Breast epithelium (tissue), 4 donors: ENCODE results near the gene HPN. TPM values are rescaled to one million over a fixed set of nuclear protein-coding genes. Genes with fewer than 3 reads are reported as not detected.

ENCODE experiments used
- DNase-seq, 2 donors: peaks; one replicate each; pipeline ENCODE4 v3.0.0-alpha.2; 2019; ENCODE audit warnings: low spot score in 2 of 2
- H3K27ac ChIP-seq, 2 donors: fragments of 200-600 bp; sonication (generic) in 1 of 2; one replicate each; pipeline ENCODE4 v1.5.1; 2016 to 2019; ENCODE audit warnings: mild to moderate bottlenecking in 1 of 2
- H3K27me3 ChIP-seq, 2 donors: fragments of 200-600 bp; sonication (generic) in 1 of 2; one replicate each; pipeline versions ENCODE4 v1.5.1 to v1.6.0; 2017 to 2019; ENCODE audit warnings: control low read depth in 1 of 2, mild to moderate bottlenecking in 1 of 2
- H3K36me3 ChIP-seq: fragments of 200-600 bp; one replicate; pipeline ENCODE4 v1.5.1; 2019
- H3K4me1 ChIP-seq, 2 donors: fragments of 200-600 bp; sonication (generic); one replicate each; pipeline ENCODE4 v1.5.1; 2016 to 2019; ENCODE audit warnings: control low read depth in 1 of 2
- H3K4me3 ChIP-seq, 3 donors: fragments of 200-600 bp; sonication (generic); 1 replicate in 2 of 3; 2 replicates in 1 of 3; pipeline ENCODE4 v1.5.1; 2016 to 2019; ENCODE audit warnings: mild to moderate bottlenecking in 3 of 3, moderate library complexity in 2 of 3
- H3K9me3 ChIP-seq, 2 donors: fragments of 200-600 bp; sonication (generic) in 1 of 2; one replicate each; pipeline ENCODE4 v1.5.1; 2016 to 2019; ENCODE audit warnings: control low read depth in 1 of 2
- CTCF ChIP-seq, 3 donors: fragments of 450-650 bp; IDR thresholded peaks; one replicate each; pipeline ENCODE4 v1.5.1; 2016 to 2017; ENCODE audit warnings: antibody characterized with exemption in 3 of 3, mild to moderate bottlenecking in 3 of 3, moderate library complexity in 3 of 3
- POLR2A ChIP-seq: fragments of 450-650 bp; IDR thresholded peaks from one replicate; pipeline ENCODE4 v1.6.1; 2016; ENCODE audit warnings: antibody characterized with exemption, mild to moderate bottlenecking, moderate library complexity
- POLR2AphosphoS5 ChIP-seq, 3 donors: sonication (generic); formaldehyde crosslinking; IDR thresholded peaks; one replicate each; pipeline ENCODE4 v1.6.1; 2017; ENCODE audit warnings: antibody characterized with exemption in 3 of 3
- intact Hi-C: fragments of 100-400 bp; cut with DNase I; formaldehyde crosslinking; loops from one replicate; pipeline ENCODE4 v1.15.1; 2023; ENCODE audit warnings: low total_unique reads
- total RNA-seq, 3 donors: library from RNA; depleted of rRNA; stranded (reverse); fragments of >200 nt; gene quantifications; one replicate each; pipeline ENCODE4 v1.1.0, GENCODE V29; 2016

Gene HPN
- total RNA-seq, 3 donors from 2014 or later, result 1.8 to 18.0 (median 8.5) TPM

GRCh38 chr19:35093941-35094647 lies 52.6 kb downstream of the HPN start:
- Histone ChIP-seq H3K9me3 (no peaks in the 10 kb centered on the region), H3K4me3 (no peak overlapping the region), H3K36me3 (no peaks in the 10 kb centered on the region), H3K27ac (no peak overlapping the region), H3K4me1 (no peaks in the 10 kb centered on the region), H3K27me3 (no peaks in the 10 kb centered on the region)
- TF ChIP-seq CTCF (IDR thresholded peaks at IDR 0.05), result no peak
- DNase-seq, result no peak
- intact Hi-C loops, result no loop called here

- Histone ChIP-seq H3K4me1 (no peaks in the 10 kb centered on the region), H3K27me3 (no peaks in the 10 kb centered on the region), H3K9me3 (no peaks in the 10 kb centered on the region), H3K36me3 (no peaks in the 10 kb centered on the region), H3K27ac (no peak overlapping the region), H3K4me3 (no peak overlapping the region)
- no peak for DNase-seq
- TF ChIP-seq POLR2AphosphoS5 (IDR thresholded peaks at IDR 0.05) (no peak), POLR2A (no peak), CTCF (IDR thresholded peaks at IDR 0.05) (no peak)
- intact Hi-C loops, result no loop called here
Measured at GRCh38 chr19:35094656-35095055, 53.1 kb downstream of the HPN start.

- H3K27ac ChIP-seq, result peak overlapping the region; percentile 66 to 82
Measured at GRCh38 chr19:35095667-35096368, 54.3 kb downstream of the HPN start.

GRCh38 chr19:35098413-35099049 lies 57.0 kb downstream of the HPN start:
- Histone ChIP-seq H3K27me3 (no peaks in the 10 kb centered on the region), H3K4me1 (no peaks in the 10 kb centered on the region), H3K27ac (peak overlapping the region; percentile 30), H3K36me3 (no peaks in the 10 kb centered on the region), H3K9me3 (no peaks in the 10 kb centered on the region), H3K4me3 (no peak overlapping the region)
- peak in 1 of 2 donors; percentile 50 for DNase-seq
- intact Hi-C loops, result no loop called here
- no peak for TF ChIP-seq POLR2AphosphoS5 (IDR thresholded peaks at IDR 0.05)
- TF ChIP-seq CTCF (IDR thresholded peaks at IDR 0.05), result no peak
- TF ChIP-seq POLR2A, result no peak

More at GRCh38 chr19:35095667-35096368, 54.3 kb downstream of the HPN start:
- no peaks in the 10 kb centered on the region for H3K4me1 ChIP-seq
- intact Hi-C loops, result no loop called here
- no peak overlapping the region for H3K4me3 ChIP-seq
- H3K27me3 ChIP-seq, result no peaks in the 10 kb centered on the region
- H3K9me3 ChIP-seq, result no peaks in the 10 kb centered on the region
- peak in 1 of 2 donors; percentile 66 for DNase-seq
- no peak for TF ChIP-seq POLR2AphosphoS5 (IDR thresholded peaks at IDR 0.05)
- TF ChIP-seq POLR2A, result no peak
- TF ChIP-seq CTCF (IDR thresholded peaks at IDR 0.05), result no peak
- no peaks in the 10 kb centered on the region for H3K36me3 ChIP-seq
